ENCODE results near the gene SVOPL. TPM values are rescaled to one million over a fixed set of nuclear protein-coding genes. Genes with fewer than 3 reads are reported as not detected.

The SVOPL gene
- total RNA-seq, 1 experiment from 2014 or later, result 1.1 TPM

- Histone ChIP-seq H3K14ac (ENCODE audit: insufficient read depth, low read length) (no peak overlapping the region), H2BK12ac (ENCODE audit: insufficient read length, low read depth, low read length) (no peak overlapping the region), H2AK5ac (ENCODE audit: insufficient read length, low read length) (no peak overlapping the region), H3K9ac (ENCODE audit: extremely low read depth, insufficient read length, low read length) (no peak overlapping the region), H3K4ac (ENCODE audit: low read depth, low read length) (no peak overlapping the region), H3K23ac (ENCODE audit: insufficient read length, low read depth, low read length) (no peak overlapping the region), H4K91ac (ENCODE audit: insufficient read length, low read depth, low read length) (no peak overlapping the region), H3K18ac (ENCODE audit: insufficient read length, low read depth, low read length) (no peak overlapping the region), H2BK15ac (ENCODE audit: low read depth, low read length) (no peak overlapping the region), H4K20me1 (ENCODE audit: control insufficient read depth, insufficient read depth, insufficient read length) (no peaks in the 10 kb centered on the region), H4K5ac (ENCODE audit: insufficient read length, low read depth, low read length) (no peak overlapping the region), H3K4me2 (ENCODE audit: insufficient read depth, insufficient read length, low read length) (no peak overlapping the region), H3K27ac (ENCODE audit: insufficient read length, low read depth, low read length) (no peak overlapping the region), H3T11ph (ENCODE audit: low read length) (no peak overlapping the region), H2BK120ac (ENCODE audit: low read depth, low read length, poor library complexity, severe bottlenecking) (no peak overlapping the region), H3K79me1 (ENCODE audit: insufficient read depth, low read depth, low read length, poor library complexity, severe bottlenecking) (peaks cover 2% of the 10 kb centered on the region), H2BK5ac (ENCODE audit: insufficient read length, low read length) (no peak overlapping the region), H3K9me3 (ENCODE audit: control insufficient read depth, low read depth, low read length) (no peaks in the 10 kb centered on the region), H3K79me2 (ENCODE audit: insufficient read depth, low read length) (no peaks in the 10 kb centered on the region), H3K4me1 (ENCODE audit: insufficient read depth, low read length) (no peaks in the 10 kb centered on the region), H4K8ac (replicated peaks; ENCODE audit: insufficient read length, low read depth, low read length) (no peak overlapping the region), H3K56ac (ENCODE audit: insufficient read length, low read depth, low read length) (no peak overlapping the region), H2BK20ac (ENCODE audit: low read depth, low read length, poor library complexity, severe bottlenecking) (no peak overlapping the region), H3K27me3 (ENCODE audit: insufficient read depth, low read length) (no peaks in the 10 kb centered on the region), H2AFZ (ENCODE audit: low read length) (no peak overlapping the region), H3K23me2 (ENCODE audit: insufficient read length, low read depth, low read length, poor library complexity, severe bottlenecking) (no peaks in the 10 kb centered on the region)
- H3K9me3 Mint-ChIP-seq, result no peaks in the 10 kb centered on the region
- H3K27ac Mint-ChIP-seq, result peak overlapping the region in 1 of 3 experiments; percentile 68; a peak in 2 of 7 replicates
- no peaks in the 10 kb centered on the region for H3K27me3 Mint-ChIP-seq (ENCODE audit: low read depth)
- H3K4me1 Mint-ChIP-seq, result no peaks in the 10 kb centered on the region
- no CpG with 5 or more reads among the region's 1 CpG for WGBS (ENCODE audit: extremely low coverage, insufficient read length, low lambda C conversion rate)
- H3K4me3 Mint-ChIP-seq, result no peak overlapping the region
- no peak for DNase-seq
- peaks cover 63 to 94% (median 88%) of the 10 kb centered on the region in 3 experiments for H3K36me3 Mint-ChIP-seq (ENCODE audit: insufficient read depth in 1 of 3, low read depth in 3 of 3)
- TF ChIP-seq CTCF (conservative IDR thresholded peaks at IDR 0.05), result no peak
Measured at GRCh38 chr7:138579136-138579535, 122.0 kb downstream of the SVOPL start.
